SJSA1 (cell line): ENCODE measurements around the gene EPHA3. TPM values are rescaled to one million over a fixed set of nuclear protein-coding genes. Genes with fewer than 3 reads are reported as not detected.

Source experiments
- DNase-seq, 2 experiments: peaks; one replicate each; pipeline ENCODE4 v3.0.0-alpha.2; 2015 to 2020; ENCODE audit warnings: low spot score in 2 of 2, low read depth in 1 of 2
- H3K27ac ChIP-seq: fragments of 250-450 bp; sonication (Bioruptor Pico); 2 replicates; pipeline ENCODE4 v1.5.1; 2020; ENCODE audit warnings: mild to moderate bottlenecking, moderate library complexity
- H3K27me3 ChIP-seq: fragments of 250-450 bp; sonication (Bioruptor Pico); replicated peaks from 2 replicates; pipeline ENCODE4 v1.5.1; 2020; ENCODE audit warnings: mild to moderate bottlenecking, moderate library complexity
- H3K36me3 ChIP-seq: fragments of 250-450 bp; sonication (Bioruptor Pico); 2 replicates; pipeline ENCODE4 v1.5.1; 2020; ENCODE audit warnings: mild to moderate bottlenecking
- H3K4me1 ChIP-seq: fragments of 250-450 bp; sonication (Bioruptor Pico); replicated peaks from 2 replicates; pipeline ENCODE4 v1.6.1; 2021; ENCODE audit warnings: mild to moderate bottlenecking
- H3K4me3 ChIP-seq: fragments of 250-450 bp; sonication (Bioruptor Pico); 2 replicates; pipeline ENCODE4 v1.5.1; 2020; ENCODE audit warnings: mild to moderate bottlenecking
- H3K9me3 ChIP-seq: fragments of 250-450 bp; sonication (Bioruptor Pico); replicated peaks from 2 replicates; pipeline ENCODE4 v1.5.1; 2020; ENCODE audit warnings: mild to moderate bottlenecking
- total RNA-seq: library from RNA; depleted of rRNA; stranded (reverse); fragments of >200 nt; shearing (Covaris generic); gene quantifications from 2 replicates; pipeline ENCODE4 v1.2.3, GENCODE V29; 2014

EPHA3 gene
- total RNA-seq, 1 experiment from 2014 or later = 0.03 TPM

- no peaks in the 10 kb centered on the region for H3K36me3 ChIP-seq
- H3K4me1 ChIP-seq = no peaks in the 10 kb centered on the region
- H3K9me3 ChIP-seq = no peaks in the 10 kb centered on the region
- no peak overlapping the region for H3K4me3 ChIP-seq
- H3K27me3 ChIP-seq = no peaks in the 10 kb centered on the region
- no peak for DNase-seq
- H3K27ac ChIP-seq = no peak overlapping the region
These were observed 154.3 kb downstream of the EPHA3 start for GRCh38 chr3:89261673-89262072.

DNA sequence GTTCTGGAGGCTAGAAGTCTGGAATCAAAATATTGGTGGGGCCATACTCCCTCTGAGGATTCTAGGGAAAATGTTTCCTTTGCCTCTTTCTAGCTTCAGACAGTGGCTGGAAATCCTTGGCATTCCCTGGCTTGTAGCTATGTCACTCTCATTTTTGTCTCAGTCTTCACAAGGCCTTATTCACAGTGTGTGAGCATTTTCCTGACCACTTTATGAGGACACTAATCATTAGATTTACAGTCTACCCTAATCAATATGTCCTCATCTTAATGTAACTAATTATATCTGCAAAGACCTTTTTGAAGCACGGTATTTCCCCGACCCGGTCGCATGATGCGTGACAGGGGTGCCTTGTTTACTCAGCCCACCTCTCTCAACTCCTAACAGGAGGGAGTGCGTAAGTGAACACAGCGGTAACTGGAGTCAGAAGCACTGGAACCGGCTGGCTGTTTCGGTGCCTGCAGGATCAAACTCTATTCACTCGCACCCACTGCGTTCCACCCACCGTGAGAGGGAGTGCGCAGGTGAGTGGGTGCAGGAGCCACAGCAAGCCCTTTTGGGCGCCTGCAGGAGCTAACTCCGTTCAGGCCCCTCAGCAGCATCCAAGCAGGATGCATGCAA lies 155.0 kb downstream of the EPHA3 start:
- Histone ChIP-seq H3K4me1 (no peaks in the 10 kb centered on the region), H3K27me3 (no peaks in the 10 kb centered on the region), H3K9me3 (no peaks in the 10 kb centered on the region), H3K4me3 (no peak overlapping the region), H3K27ac (no peak overlapping the region), H3K36me3 (no peaks in the 10 kb centered on the region)
- no peak for DNase-seq

DNA sequence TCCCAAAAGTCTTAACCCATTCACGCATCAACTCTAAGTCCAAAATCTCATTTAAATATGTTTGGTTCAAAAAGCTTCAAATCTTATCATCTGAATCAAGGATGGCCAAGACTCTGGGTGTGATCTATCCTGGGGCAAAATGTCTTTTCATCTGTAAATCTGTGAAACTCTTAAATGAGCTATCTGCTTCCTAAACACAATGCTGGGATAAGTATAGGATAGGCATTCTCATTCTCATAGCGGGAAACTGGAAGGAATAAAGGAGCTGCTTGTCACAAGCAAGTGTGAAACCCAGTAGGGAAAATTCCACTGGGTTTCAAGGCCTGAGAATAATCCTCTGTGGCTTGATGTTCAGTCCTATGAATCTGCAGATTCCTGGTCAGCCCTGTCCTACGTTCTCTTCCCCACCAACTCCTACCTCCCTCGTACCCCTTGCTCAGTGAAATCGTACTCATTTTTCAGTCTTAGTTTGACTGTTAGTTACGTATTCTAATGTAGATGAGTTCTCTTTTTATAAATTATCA lies 156.7 kb downstream of the EPHA3 start:
- Histone ChIP-seq H3K27ac (no peak overlapping the region), H3K4me1 (no peaks in the 10 kb centered on the region), H3K9me3 (no peaks in the 10 kb centered on the region), H3K36me3 (no peaks in the 10 kb centered on the region), H3K4me3 (no peak overlapping the region), H3K27me3 (no peaks in the 10 kb centered on the region)
- no peak for DNase-seq

GRCh38 chr3:89266074-89266473 lies 158.7 kb downstream of the EPHA3 start:
- no peak overlapping the region for H3K4me3 ChIP-seq
- H3K36me3 ChIP-seq = no peaks in the 10 kb centered on the region
- no peaks in the 10 kb centered on the region for H3K9me3 ChIP-seq
- H3K27me3 ChIP-seq = no peaks in the 10 kb centered on the region
- H3K4me1 ChIP-seq = no peaks in the 10 kb centered on the region
- no peak for DNase-seq
- no peak overlapping the region for H3K27ac ChIP-seq

DNA sequence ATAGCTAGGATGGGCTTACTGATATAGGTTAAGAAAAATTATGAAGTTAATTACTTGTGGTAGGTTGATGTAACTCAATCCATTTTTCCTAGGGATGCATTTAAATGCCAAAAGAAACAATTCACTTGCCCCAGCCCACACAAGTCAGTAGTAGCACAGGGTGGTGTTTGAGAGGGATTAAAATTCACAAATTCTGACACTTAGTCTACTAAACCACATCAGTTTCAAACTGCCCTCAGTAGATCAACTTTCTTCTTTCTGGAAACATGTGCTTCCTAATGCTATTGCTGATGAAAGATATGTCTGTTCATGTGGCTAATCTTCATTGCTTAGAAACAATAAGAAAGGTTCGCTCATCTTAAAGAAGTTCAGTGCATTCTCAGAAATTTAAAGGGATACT lies 160.6 kb downstream of the EPHA3 start:
- H3K36me3 ChIP-seq = no peaks in the 10 kb centered on the region
- H3K27me3 ChIP-seq = no peaks in the 10 kb centered on the region
- H3K9me3 ChIP-seq = no peaks in the 10 kb centered on the region
- H3K4me1 ChIP-seq = no peaks in the 10 kb centered on the region
- no peak overlapping the region for H3K4me3 ChIP-seq
- DNase-seq = no peak
- H3K27ac ChIP-seq = no peak overlapping the region

DNA sequence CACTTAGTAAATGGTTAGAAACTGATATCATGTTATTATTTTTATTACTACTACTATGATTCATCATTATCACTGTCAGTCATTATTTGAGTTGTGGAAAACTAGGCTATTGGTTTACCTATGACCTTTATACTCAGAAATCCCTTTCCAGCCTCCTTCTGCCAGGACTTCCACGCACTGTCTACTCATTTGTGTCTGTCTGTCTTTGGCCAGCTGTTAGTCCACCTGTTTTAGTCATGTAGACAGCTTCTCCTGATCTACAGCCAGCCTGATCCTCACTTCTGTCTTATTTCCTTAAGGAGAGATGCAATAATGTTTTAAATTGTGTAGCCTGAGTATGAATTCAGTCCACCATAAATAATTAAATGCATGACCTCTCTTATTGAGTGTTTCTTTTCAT lies 162.8 kb downstream of the EPHA3 start:
- no peak for DNase-seq
- no peaks in the 10 kb centered on the region for H3K4me1 ChIP-seq
- H3K9me3 ChIP-seq = no peaks in the 10 kb centered on the region
- H3K27ac ChIP-seq = no peak overlapping the region
- no peaks in the 10 kb centered on the region for H3K36me3 ChIP-seq
- H3K4me3 ChIP-seq = no peak overlapping the region
- no peaks in the 10 kb centered on the region for H3K27me3 ChIP-seq

DNA sequence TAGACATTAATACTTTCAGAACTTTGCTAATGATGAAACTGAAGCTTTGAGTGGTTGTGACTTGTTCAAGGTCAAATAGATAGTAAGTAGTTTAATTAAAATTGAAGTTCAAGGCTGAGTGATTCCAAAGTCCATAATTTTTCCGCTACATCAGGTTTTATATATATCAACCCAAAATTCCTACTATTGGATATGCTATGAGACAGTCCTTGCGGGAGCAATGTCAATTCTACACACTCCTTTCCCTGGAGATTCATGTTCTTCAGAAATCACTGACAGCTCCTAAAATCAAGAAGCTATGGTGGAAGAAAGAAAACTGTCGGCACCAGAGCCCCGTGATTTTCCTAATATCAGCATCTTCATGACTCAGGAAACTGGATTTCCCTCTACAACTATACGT lies 167.6 kb downstream of the EPHA3 start:
- no peaks in the 10 kb centered on the region for H3K4me1 ChIP-seq
- H3K27ac ChIP-seq = no peak overlapping the region
- no peaks in the 10 kb centered on the region for H3K27me3 ChIP-seq
- no peak overlapping the region for H3K4me3 ChIP-seq
- H3K36me3 ChIP-seq = no peaks in the 10 kb centered on the region
- DNase-seq = no peak
- no peaks in the 10 kb centered on the region for H3K9me3 ChIP-seq

DNA sequence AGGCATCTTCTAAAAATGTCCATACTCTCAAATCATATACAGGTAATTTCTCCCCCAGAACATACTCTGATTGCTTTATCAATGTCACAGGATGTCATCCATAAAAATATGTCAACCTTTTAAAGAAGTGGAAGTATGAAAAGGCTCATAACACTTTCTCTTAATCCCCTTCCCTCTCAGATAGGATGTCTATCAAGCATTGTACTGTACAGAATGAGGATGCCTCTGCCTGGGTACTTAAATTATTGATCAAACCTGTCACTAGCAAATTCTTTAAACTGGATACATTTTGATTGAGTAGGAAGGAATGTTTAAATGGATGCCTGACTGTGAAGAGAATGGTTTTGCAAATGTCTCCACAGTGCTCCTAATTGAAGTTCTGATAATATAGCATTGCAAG lies 168.7 kb downstream of the EPHA3 start:
- Histone ChIP-seq H3K9me3 (no peaks in the 10 kb centered on the region), H3K36me3 (no peaks in the 10 kb centered on the region), H3K4me3 (no peak overlapping the region), H3K27me3 (no peaks in the 10 kb centered on the region), H3K4me1 (no peaks in the 10 kb centered on the region), H3K27ac (no peak overlapping the region)
- no peak for DNase-seq

DNA sequence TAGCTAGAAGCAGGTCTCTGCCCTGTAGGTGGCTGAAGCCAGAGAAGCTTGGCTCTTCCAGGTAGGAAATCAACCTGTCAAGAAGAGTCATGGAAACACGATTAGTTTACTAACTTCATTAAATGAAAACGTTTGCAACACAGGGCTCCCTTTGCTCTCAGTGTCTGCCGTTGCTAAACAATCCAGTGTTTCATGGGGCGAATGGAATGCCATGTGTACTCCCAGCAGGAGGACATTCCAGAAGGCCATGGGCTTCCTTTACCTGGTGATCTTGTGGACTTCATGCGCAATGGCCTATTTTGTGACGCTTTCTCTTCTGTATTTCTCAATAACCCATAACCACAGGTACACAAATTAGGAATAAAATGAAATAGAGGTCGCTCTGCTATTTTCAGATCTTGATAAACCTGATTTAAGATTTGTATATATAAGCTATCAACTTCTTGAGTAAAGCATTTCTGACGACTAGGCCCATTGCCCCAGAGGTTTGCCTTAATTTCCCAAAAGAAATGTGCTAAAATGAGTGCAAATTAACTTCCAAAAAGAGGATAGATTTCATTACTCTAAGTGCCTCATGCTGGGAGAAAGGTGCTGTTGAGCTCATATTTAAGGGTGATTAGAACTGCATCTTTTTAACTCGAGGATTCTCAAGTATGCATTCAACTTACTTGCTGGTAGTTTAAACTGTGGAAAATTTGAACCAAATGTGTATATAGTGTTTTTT lies 171.0 kb downstream of the EPHA3 start:
- H3K4me1 ChIP-seq = no peaks in the 10 kb centered on the region
- DNase-seq = no peak
- H3K9me3 ChIP-seq = no peaks in the 10 kb centered on the region
- no peaks in the 10 kb centered on the region for H3K36me3 ChIP-seq
- no peaks in the 10 kb centered on the region for H3K27me3 ChIP-seq
- H3K27ac ChIP-seq = no peak overlapping the region
- no peak overlapping the region for H3K4me3 ChIP-seq

DNA sequence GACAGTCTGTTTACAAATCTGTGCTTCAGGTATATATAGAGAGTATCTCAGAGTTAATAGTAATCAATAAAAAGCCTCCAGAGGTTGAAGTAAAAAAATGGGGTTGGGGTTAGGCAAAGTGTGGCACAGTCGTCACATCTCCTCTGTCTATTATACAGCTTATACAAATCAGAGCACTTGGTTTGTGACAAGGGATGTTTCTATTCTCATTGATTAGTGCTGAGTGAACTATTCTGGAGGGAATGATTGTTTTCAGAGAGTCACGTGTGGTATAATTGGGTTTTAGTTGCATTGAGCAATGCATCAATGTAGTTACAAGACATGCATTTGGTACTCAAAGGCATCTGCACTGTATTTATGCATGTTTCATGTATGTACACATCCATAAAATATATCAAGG lies 172.9 kb downstream of the EPHA3 start:
- no peak overlapping the region for H3K27ac ChIP-seq
- H3K9me3 ChIP-seq = no peaks in the 10 kb centered on the region
- no peaks in the 10 kb centered on the region for H3K27me3 ChIP-seq
- no peaks in the 10 kb centered on the region for H3K4me1 ChIP-seq
- no peaks in the 10 kb centered on the region for H3K36me3 ChIP-seq
- H3K4me3 ChIP-seq = no peak overlapping the region
- no peak for DNase-seq

GRCh38 chr3:89280822-89281365 lies 173.5 kb downstream of the EPHA3 start:
- H3K9me3 ChIP-seq = no peaks in the 10 kb centered on the region
- H3K4me1 ChIP-seq = no peaks in the 10 kb centered on the region
- H3K27ac ChIP-seq = no peak overlapping the region
- no peaks in the 10 kb centered on the region for H3K27me3 ChIP-seq
- no peaks in the 10 kb centered on the region for H3K36me3 ChIP-seq
- no peak overlapping the region for H3K4me3 ChIP-seq
- DNase-seq = no peak

GRCh38 chr3:89287902-89288508 lies 180.6 kb downstream of the EPHA3 start:
- no peaks in the 10 kb centered on the region for H3K9me3 ChIP-seq

GRCh38 chr3:89289574-89290190 lies 182.3 kb downstream of the EPHA3 start:
- Histone ChIP-seq H3K4me3 (no peak overlapping the region), H3K36me3 (no peaks in the 10 kb centered on the region), H3K27ac (no peak overlapping the region), H3K9me3 (no peaks in the 10 kb centered on the region), H3K27me3 (no peaks in the 10 kb centered on the region), H3K4me1 (no peaks in the 10 kb centered on the region)
- DNase-seq = no peak

More at GRCh38 chr3:89287902-89288508, 180.6 kb downstream of the EPHA3 start:
- Histone ChIP-seq H3K4me3 (no peak overlapping the region), H3K4me1 (no peaks in the 10 kb centered on the region), H3K27me3 (no peaks in the 10 kb centered on the region), H3K27ac (no peak overlapping the region), H3K36me3 (no peaks in the 10 kb centered on the region)
- no peak for DNase-seq

DNA sequence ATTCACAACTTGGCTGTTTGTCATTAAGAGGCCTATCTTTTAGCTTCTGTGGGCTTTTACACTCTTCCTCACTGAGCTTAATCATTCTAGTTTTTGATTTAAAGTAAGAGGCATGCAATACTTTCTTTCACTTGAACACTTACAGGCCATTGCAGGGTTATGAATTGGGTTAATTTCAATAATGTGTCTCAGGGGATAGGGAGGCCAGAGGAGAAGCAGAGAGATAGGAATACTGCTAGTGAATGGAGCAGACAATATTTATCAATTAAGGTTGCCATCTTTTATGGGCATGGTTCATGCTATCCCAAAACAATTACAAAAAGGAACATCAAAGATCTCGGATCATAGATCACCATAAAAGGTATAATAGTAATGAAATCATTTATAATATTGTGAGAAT lies 189.8 kb downstream of the EPHA3 start:
- Histone ChIP-seq H3K27ac (no peak overlapping the region), H3K27me3 (no peaks in the 10 kb centered on the region), H3K4me1 (no peaks in the 10 kb centered on the region), H3K9me3 (no peaks in the 10 kb centered on the region), H3K36me3 (no peaks in the 10 kb centered on the region), H3K4me3 (no peak overlapping the region)
- DNase-seq = no peak
